Activated CD4-positive, CD25-positive, alpha-beta regulatory T cell (primary cell): Measurements from ENCODE around the gene PCID2.
"Not testable (repeated sequence)": the region's sequence is repeated elsewhere in the genome, so short reads cannot be mapped to it uniquely, and the experiment has no call there.

Source experiments
- DNase-seq, 4 experiments: peaks; one replicate each; lab custom pipeline; 2025; lab: John Stamatoyannopoulos, UW

Gene PCID2

DNA sequence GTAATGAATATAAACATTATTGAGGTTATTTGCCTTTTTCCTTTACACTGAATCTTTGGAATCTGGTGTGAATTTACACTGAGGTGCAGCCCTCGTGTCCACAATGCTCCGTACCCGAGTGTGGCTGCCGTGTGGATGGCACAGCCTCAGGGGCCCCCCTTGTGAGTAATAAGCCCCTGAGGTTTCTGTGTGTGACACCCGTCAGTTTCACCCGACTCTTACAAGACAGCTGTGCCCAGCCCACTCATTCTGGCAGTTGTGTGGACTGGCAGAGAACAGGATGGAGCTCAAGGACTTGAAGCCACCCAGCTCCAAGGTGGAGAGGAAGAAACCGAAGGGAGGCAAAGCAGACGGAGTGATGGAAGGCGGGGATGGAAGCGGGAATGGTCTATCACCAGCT is 42.2 kb downstream of the PCID2 start:
- no peak for DNase-seq

DNA sequence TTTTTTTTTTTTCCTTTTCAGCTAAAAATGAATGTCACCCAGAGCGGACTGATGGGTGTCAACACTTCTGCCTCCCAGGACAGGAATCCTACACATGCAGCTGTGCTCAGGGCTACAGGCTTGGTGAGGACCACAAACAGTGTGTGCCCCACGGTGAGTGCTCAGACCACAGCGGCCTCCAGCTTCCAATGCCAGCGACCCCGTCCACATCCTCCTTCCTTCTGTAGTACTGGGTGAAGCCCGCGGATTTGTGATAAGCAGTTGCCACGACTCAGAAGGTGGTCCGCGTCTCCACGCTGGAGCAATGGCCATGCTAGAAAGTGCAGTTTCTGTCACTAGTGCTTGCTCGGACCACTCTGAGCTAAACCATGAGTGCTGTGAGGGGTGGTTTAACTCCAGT is 44.0 kb downstream of the PCID2 start:
- DNase-seq: no peak

DNA sequence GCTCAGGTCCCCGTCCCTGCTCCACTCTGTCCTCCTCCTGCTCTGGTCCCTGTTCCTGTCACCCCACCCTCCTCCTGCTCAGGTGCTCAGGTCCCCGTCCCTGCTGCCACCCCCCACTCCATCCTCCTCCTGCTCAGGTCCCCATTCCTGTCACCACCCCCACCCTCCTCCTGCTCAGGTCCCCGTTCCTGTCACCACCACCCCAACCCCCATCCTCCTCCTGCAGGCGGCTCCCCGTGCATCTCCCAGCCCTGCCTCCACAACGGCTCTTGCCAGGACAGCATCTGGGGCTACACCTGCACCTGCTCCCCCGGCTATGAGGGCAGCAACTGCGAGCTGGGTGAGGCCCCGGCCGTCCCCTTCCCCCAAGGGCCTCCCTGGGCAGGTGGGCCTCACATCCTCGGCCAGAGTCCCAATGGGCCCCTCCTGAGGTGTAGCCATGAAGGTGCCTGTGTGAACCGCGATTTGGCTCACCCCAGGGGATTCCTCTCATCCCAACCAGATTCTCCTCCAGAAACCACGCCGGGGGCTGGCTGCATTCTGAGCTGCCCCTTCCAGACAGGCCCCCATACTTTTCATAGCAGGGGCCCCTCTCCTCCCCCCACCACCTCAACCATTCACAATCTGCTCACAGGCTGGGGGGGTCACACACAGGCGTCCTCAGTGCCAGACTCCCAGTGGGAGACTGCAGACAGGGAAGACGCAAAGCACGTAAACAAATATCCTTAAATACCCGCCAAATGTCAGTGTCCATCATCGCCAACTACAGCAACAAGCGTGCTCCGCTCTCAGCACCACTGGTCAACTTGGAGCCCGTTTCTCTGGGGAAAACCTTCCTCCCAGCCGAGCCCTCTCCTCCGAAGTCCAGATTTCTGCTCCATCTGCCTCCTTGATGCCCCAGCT is 45.4 kb downstream of the PCID2 start:
- DNase-seq: no peak

DNA sequence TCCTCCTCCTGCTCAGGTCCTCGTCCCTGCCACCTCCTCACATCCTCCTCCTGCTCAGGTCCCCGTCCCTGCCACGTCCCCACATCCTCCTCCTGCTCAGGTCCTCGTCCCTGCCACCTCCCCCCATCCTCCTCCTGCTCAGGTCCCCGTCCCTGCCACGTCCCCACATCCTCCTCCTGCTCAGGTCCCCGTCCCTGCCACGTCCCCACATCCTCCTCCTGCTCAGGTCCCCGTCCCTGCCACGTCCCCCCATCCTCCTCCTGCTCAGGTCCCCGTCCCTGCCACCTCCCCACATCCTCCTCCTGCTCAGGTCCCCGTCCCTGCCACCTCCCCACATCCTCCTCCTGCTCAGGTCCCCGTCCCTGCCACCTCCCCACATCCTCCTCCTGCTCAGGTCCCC is 46.5 kb downstream of the PCID2 start:
- not testable (repeated sequence) for DNase-seq

DNA sequence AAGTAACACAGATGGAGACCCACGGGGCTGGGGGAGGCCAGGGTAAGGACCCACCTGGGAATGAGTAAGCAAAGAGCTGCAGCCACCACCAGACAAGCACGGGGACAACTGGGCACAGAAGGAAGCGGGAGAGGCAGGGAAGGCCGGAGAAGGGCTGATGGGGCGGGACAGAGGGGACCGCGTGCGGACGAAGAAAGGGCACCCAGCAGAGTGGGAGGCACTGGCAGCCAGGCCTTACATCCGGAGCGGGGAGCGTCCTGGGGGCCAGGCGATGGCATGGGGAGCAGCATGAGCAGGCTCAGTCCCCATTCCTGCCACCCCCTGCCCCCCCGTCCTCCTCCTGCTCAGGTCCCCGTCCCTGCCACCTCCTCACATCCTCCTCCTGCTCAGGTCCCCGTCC is 47.0 kb downstream of the PCID2 start:
- DNase-seq: no peak

DNA sequence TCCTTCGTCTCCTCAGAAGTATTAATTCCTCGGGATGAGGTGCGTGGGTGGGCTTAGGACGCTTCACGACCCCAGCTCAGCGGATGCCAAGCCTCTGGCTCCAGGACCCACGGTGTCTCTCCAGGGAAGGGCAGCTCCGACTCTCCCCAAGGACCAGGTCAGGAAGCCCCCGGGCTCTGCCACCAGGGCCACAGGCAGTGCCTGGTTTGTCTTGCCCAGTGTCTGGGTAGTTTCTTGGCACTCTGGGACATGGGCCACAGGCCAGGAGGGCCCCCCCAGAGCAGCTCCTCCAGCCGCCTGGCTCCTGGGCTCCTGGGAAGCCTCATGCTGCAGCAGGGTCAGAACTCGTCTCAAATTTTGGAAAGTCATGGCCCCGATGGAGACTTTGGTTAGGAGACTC is 47.5 kb downstream of the PCID2 start:
- DNase-seq: no peak

DNA sequence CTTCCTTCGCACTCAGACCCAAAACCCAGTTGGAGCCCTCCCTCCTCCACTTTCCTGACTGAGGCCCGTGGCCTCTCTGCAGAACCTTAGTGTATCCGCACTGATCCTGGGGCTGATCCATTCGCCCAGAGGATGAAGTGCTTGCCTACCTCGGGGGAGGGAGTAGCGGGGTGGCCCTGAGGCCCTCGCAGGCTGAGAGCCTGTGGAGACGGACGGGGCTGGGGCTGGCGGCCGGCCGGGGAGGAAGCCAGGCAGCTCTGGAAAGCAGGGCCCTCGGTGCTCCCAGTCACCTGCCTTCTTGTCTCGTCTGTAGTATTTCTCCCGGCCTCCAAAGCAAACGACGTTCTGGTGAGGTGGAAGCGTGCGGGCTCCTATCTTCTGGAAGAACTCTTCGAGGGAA is 48.8 kb downstream of the PCID2 start:
- DNase-seq: no peak

DNA sequence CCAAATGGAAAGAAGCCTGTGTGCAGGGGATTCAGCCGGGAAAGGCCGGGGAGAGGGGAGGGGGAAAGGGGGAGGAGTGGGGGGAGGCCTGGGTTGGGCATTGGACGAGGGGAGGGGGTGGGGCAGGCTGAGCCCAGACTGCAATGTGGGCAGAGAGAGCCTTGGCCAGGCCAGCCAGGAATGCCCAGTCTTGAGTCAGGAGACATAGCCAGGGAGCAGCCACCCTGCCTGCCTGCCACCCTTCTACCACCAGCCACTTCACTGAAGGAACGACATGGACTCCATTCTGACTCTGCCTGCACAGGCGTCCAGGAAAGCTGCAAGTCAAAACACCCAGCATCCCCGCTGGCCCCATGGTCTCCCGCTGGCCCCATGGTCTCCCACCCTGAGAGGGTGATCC is 49.5 kb downstream of the PCID2 start:
- DNase-seq: no peak

DNA sequence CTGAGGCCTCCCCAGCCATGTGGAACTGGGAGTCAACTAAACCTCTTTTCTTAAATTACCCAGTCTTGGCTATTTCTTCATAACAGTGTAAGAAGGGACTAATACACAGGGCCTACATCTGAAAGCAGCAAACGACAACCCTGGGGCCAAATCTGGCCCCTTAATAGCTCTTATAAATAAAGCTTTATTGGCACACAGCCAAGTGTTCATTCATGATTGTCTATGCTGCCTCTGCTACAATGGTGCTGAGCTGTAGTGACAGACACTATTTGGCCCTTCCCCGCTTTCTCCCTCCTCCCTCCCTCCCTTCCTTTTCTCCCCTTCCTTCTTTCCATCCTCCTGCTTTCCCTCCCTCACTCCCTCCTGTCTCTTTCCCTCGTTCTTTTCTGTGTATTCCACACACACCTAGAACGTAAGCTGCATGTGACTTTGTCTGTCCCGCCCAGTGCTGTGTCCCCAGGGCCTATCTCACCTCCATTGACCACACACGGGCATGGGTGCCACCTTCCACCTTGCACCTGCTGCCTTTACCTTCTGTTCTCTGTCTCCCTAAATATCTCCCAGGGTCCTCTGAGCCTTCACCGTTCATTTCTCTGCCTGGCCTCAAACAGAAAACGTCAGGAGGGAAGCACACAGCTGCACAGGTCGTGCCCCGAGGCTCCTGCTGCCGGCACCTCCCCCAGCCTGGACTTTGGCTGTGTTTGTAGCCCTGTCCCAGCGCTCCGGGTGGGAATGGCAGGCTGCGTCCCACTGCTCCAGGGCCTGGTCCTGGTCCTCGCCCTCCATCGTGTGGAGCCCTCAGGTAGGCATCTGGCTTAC is 50.3 kb downstream of the PCID2 start, which contains the start of gene PROZ:
Gene PROZ (plus strand): TSS at position 720 of the 819 bp plus-strand sequence. CDS start 13 bp downstream, at position 733.
- DNase-seq: no peak

DNA sequence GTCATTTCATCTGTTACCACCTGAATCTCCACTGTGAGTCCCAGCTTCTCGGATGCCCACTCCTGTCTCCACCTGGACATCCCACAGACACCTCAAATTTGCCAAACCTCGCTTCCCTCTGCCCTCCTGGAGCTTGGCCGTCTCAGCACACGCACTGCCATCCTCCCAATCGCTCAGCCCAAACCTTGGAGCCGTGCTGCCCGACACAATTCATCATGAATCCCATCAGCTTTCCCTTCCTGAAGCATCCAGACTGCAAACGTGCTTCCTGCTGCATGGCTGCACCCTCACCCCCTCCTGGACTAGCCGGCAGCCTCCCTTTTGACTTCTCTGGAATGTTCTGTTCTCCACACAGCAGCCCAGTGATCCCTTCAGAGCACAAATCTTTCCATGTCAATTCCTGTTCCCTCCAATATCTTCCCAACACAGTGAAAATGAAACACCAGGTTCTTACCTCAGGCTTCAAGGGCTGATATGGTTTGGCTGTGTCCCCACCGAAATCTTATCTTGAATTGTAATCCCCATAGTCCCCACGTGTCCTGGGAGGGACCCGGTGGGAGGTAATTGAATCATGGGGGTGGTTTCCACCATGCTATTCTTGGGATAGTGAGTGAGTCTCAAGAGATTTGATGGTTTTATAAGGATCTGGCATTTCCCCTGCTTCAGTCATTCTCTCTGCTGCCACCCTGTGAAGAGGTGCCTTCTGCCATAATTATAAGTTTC is 51.1 kb downstream of the PCID2 start:
- no peak for DNase-seq

DNA sequence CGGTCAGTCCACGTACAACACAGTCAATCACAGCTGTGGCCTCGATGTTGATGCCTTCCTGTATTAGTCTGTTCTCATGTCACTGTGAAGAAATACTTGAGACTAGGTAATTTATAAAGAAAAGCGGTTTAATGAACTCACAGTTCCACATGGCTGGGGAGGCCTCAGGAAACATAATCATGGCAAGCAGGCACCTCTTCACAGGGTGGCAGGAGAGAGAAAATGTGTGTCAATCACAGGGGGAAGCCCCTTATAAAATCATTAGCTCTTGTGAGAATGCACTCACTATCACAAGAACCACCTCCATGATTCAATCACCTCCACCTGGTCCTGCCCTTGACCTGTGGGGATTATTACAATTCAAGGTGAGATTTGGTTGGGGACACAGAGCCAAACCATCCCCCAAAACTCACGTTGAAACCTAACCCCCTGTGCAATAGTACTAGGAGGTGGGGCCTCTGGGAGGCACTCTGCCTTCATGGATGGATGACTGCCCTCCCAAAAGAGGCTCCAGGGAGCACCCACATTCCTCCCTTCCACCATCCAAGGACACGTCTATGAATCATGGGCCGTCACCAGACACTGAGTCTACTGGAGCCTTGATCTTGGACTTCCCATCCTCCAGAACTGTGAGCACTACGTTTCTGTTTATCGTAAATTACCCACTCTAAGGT is 52.4 kb downstream of the PCID2 start:
- DNase-seq: no peak

DNA sequence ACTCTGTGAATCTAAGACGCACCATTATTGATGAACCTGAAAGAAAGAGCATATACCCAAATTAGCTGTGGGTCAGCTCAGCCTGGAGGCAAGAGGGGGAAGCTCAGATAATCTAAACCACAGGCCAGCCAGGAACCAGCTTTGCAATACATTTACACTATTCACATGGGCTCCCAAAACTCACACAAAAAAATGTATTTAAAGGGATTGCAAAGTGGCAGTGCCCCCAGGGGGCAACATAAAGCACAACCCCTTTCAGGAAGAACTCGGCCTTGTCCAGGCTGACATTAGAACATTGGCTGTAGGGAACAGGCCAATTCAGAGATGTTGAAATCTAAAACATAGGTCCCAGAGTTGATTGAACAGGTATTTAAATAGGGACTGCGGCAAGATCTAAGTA is 53.3 kb downstream of the PCID2 start:
- DNase-seq: no peak

DNA sequence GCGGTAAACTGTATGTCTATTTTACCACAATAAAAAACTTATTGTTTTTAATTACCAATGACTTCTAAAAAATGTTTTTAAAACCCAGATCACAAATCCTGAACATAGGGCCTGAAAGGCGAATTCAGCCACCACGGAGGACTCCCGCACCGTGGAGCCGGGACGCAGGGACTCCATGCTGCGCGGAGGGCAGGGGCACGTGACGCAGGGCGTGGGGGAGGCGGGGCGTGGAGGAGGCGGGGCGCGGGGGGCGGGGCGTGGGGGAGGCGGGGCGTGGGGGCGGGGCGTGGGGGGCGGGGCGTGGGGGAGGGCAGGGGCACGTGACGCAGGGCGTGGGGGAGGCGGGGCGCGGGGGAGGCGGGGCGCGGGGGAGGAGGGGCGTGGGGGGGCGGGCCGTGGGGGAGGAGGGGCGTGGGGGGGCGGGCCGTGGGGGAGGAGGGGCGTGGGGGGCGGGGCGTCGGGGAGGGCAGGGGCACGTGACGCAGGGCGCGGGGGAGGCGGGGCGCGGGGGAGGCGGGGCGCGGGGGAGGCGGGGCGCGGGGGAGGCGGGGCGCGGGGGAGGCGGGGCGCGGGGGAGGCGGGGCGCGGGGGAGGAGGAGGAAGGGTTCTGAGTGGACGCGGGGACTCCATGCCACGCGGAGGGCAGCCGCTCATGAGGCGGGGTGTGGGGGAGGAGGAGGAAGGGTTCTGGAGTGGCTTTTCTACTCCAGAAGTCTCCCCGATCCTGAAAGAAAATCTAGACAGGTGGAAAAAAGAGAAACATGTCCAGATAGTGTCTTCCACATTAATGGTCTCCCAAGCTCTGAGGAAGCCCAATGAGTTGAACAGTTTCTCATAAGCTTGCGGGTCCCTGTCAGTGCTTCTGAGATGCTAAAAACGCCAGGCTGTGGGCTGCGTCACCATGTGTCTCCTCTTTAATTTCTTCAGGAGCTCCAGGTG is 54.4 kb downstream of the PCID2 start:
- DNase-seq: peak; percentile 60 to 74 (median 66)

DNA sequence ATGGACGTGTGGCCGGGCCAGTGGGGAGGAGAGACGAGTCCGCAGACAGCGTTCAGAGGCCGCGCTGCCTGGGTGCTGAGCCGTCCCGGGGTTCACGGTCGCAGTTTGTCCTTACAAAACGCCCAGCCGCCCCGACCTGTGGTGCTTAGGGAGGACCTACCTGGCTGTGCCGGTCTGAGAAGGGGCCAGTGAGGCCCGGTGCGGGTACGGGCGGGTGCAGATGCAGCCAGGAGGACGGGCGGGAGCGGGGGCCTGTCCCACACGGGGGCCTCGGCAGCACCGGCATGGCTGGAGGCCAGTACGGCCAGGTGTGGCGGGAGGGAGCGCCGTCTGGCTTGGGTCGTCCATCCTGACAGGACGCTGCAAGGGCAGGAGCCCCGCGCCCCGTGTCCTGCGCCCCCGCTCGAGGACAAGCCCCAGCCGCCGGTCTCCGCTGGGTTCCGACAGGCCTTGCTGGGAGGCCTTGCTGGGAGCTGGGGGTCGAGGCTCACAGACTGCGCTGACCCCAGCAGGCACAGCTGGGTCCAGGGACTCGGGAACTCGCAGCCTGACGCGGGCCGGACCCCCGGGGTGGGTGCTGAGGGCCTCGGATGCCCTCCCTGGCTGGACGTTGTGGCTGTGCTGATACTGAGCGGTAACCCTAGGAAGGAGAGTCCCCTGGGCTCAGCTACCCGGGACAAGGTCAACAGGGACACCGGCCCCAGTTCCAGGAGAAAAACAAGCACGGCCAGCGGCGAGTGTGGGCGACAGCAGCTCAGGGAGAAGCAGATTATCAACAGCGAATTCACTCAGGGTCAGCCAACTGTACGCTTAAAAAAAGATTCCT is 55.3 kb downstream of the PCID2 start:
- no peak for DNase-seq

DNA sequence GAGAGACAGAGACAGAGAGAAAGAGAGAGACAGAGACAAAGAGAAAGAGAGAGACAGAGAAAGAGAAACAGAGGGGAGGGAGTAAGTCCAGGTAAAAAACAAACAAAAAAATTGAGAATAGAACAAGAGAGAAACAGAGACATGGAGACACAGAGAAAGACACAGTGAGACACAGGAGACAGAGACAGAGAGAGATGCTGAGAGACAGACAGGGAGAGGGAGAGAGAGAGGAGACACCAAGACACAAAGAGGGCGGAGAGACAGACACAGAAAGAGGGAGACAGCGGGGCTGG is 55.8 kb downstream of the PCID2 start:
- no peak for DNase-seq

DNA sequence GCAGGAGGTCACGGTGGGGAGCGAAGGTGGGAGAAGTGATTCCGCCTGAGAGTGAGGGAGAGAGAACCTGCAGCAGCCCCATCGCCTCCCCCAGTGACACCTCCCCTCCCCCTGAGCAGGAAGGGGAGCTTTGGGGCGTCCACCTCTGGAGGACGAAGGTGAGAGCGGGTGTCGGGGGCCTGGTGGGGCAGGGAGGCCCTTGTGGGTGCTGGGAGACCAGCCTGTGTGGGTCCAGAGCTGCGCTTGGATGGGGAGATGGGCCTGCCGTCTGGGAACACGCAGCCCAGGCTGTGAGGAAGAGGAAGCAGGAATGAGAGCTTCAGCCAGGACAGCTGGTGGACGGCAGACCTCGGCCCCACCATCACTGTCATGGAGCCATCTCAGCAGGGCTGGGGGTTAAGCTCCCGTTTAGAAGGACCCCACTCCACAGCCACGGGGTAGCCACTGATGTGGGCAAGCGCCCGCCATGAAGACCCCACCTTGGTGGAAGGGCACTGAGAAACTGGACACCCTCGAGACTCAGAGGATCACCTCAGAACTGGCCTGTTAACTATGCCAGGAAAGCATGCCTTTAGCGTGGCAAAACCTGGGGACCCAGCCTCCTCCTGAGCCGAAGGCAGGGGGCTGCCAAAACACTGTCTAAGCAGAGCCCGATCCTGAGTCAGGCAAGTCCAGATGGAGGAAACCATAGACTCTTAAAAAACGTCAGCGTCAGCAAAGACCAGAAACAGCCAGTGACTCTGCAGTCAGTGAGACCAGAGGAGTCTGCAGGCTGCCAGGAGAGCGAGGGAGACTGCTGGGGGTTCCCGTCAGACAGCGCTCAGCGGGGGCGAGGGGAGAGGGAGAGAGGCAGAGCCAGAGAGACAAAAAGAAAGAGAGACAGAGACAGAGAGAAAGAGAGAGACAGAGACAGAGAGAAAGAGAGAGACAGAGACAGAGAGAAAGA is 56.5 kb downstream of the PCID2 start:
- no peak for DNase-seq

DNA sequence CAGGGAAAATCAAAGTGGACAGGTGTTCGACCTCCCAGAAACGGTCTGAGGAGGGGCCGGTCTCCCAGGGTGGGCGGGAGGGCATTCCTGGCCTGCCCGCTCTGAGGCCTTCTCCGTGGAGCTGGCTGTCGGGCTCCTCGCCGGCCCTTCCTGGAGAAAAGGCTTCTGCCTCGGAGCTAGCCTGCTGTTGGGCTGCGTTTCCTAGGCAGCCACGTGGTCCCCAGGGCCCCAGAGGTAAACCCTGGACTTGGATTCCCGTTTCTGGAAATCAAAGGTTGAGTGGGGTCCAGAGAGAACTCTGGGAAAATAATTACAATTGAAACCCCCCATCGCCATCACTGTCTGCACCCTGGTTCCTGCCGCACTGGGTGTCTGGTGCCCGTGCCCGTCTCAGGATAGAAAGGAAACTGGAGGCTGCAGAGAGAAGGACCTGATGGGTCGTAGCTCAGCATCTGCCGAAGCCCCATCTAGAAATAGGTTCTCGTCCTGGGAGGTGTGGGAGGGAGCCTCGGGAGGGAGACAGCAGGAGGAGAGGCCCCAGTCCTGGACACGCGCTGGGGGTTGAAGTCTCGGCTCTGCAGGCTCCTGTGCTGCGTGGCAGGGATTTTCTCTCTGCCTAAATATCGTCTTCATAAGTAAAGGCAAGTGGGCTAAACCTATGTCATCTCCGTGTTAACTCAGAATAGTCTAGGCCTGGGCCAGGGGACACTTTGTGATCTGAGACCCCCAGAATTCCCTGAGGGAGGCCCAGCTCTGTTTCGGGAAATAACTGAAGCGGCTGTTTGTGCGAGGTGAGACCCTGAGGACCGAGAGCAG is 57.7 kb downstream of the PCID2 start:
- DNase-seq: no peak
